ENCODE results near the gene CNTNAP2.

- no peak for TF ChIP-seq CTCF (tag by site-specific recombination; IDR thresholded peaks at IDR 0.05)
- no peak for TF ChIP-seq ZNF132 (tag by site-specific recombination; IDR thresholded peaks at IDR 0.05; ENCODE audit: borderline replicate concordance)
- no peak for TF ChIP-seq ZNF138 (tag by site-specific recombination; IDR thresholded peaks at IDR 0.05; ENCODE audit: borderline replicate concordance)
- TF ChIP-seq TCF7L2 (IDR thresholded peaks at IDR 0.05; ENCODE audit: borderline replicate concordance, low read depth, low read length): no peak
- no peak for TF ChIP-seq ZNF549 (tag by site-specific recombination; IDR thresholded peaks at IDR 0.05)
- TF ChIP-seq ZNF76 (tag by site-specific recombination; IDR thresholded peaks at IDR 0.05; ENCODE audit: borderline replicate concordance, low read depth): no peak
- no peak for TF ChIP-seq ZBTB10 (tag by site-specific recombination; IDR thresholded peaks at IDR 0.05)
- TF ChIP-seq ZNF747 (tag by site-specific recombination; IDR thresholded peaks at IDR 0.05): no peak
- TF ChIP-seq YY2 (tag by site-specific recombination; IDR thresholded peaks at IDR 0.05): no peak
- TF ChIP-seq ZBTB8A (tag by site-specific recombination; IDR thresholded peaks at IDR 0.05): no peak
- no peak for TF ChIP-seq ZNF423 (tag by site-specific recombination; IDR thresholded peaks at IDR 0.05)
- TF ChIP-seq ZNF2 (tag by site-specific recombination; IDR thresholded peaks at IDR 0.05): no peak
- no peak for TF ChIP-seq ZNF121 (tag by site-specific recombination; IDR thresholded peaks at IDR 0.05)
Measured at GRCh38 chr7:146875237-146875785, 758.7 kb downstream of the CNTNAP2 start.
